Measurements from ENCODE around the gene CDH3. TPM values are rescaled to one million over a fixed set of nuclear protein-coding genes. Genes with fewer than 3 reads are reported as not detected.

CDH3 gene
- total and polyA plus RNA-seq, 4 donors, result 6.4 to 89.4 (median 15.8) TPM

- no peak for DNase-seq
- H3K9ac ChIP-seq (ENCODE audit: insufficient read depth in 1 of 2, low read length in 2 of 2), result no peak overlapping the region
- H3K4me1 ChIP-seq (ENCODE audit: control insufficient read depth in 5 of 5, insufficient read depth in 5 of 5, low read length in 5 of 5), result peaks cover 0 to 4% (median 0%) of the 10 kb centered on the region in 5 donors
- no peak overlapping the region for H3K27ac ChIP-seq (ENCODE audit: low read depth in 1 of 2, low read length in 1 of 2)
- H3K36me3 ChIP-seq (ENCODE audit: control insufficient read depth in 4 of 4, insufficient read depth in 4 of 4, low read length in 4 of 4), result no peaks in the 10 kb centered on the region
- no peak for TF ChIP-seq CTCF (IDR thresholded peaks at IDR 0.05; ENCODE audit: control extremely low read depth, extremely low read depth)
- no peaks in the 10 kb centered on the region for H3K27me3 ChIP-seq (ENCODE audit: control insufficient read depth in 3 of 3, insufficient read depth in 3 of 3, low read length in 2 of 3)
- 55 to 75% methylated on average over 5 of the region's 5 CpGs for WGBS, 2 donors
- H3K4me3 ChIP-seq, result no peak overlapping the region
- no peak for ATAC-seq (ENCODE audit: insufficient read depth, low FRiP score)
- H3K9me3 ChIP-seq (ENCODE audit: control insufficient read depth in 4 of 4, insufficient read depth in 3 of 4, low read length in 3 of 4), result peaks cover 0 to 3% (median 0%) of the 10 kb centered on the region in 4 donors
Measured at GRCh38 chr16:68710211-68710610, 65.1 kb downstream of the CDH3 start.

- no peak overlapping the region for H3K9ac ChIP-seq (ENCODE audit: insufficient read depth in 1 of 2, low read length in 2 of 2)
- no peak for DNase-seq
- no peak for ATAC-seq (ENCODE audit: insufficient read depth, low FRiP score)
Measured at GRCh38 chr16:68711421-68712139, 66.5 kb downstream of the CDH3 start.

GRCh38 chr16:68713361-68713760 lies 68.3 kb downstream of the CDH3 start:
- Histone ChIP-seq H3K9me3 (ENCODE audit: control insufficient read depth in 4 of 4, insufficient read depth in 3 of 4, low read length in 3 of 4) (no peaks in the 10 kb centered on the region), H3K4me1 (ENCODE audit: control insufficient read depth in 5 of 5, insufficient read depth in 5 of 5, low read length in 5 of 5) (no peaks in the 10 kb centered on the region), H3K27ac (ENCODE audit: low read depth in 1 of 2, low read length in 1 of 2) (no peak overlapping the region), H3K9ac (ENCODE audit: insufficient read depth in 1 of 2, low read length in 2 of 2) (no peak overlapping the region), H3K27me3 (ENCODE audit: control insufficient read depth in 3 of 3, insufficient read depth in 3 of 3, low read length in 2 of 3) (no peaks in the 10 kb centered on the region), H3K36me3 (ENCODE audit: control insufficient read depth in 4 of 4, insufficient read depth in 4 of 4, low read length in 4 of 4) (no peaks in the 10 kb centered on the region), H3K4me3 (no peak overlapping the region)
- no peak for ATAC-seq (ENCODE audit: insufficient read depth, low FRiP score)
- TF ChIP-seq CTCF (IDR thresholded peaks at IDR 0.05; ENCODE audit: control extremely low read depth, extremely low read depth), result no peak
- DNase-seq, result peak in 1 of 3 donors; percentile 24
- WGBS, 2 donors, result 50 to 66% methylated on average over 6 of the region's 6 CpGs

More at GRCh38 chr16:68711421-68712139, 66.5 kb downstream of the CDH3 start:
- peaks cover 0 to 4% (median 0%) of the 10 kb centered on the region in 5 donors for H3K4me1 ChIP-seq (ENCODE audit: control insufficient read depth in 5 of 5, insufficient read depth in 5 of 5, low read length in 5 of 5)
- no peak for TF ChIP-seq CTCF (IDR thresholded peaks at IDR 0.05; ENCODE audit: control extremely low read depth, extremely low read depth)
- no peaks in the 10 kb centered on the region for H3K36me3 ChIP-seq (ENCODE audit: control insufficient read depth in 4 of 4, insufficient read depth in 4 of 4, low read length in 4 of 4)
- WGBS, 2 donors, result 32 to 56% methylated on average over 14 of the region's 14 CpGs
- no peak overlapping the region for H3K4me3 ChIP-seq
- no peak overlapping the region for H3K27ac ChIP-seq (ENCODE audit: low read depth in 1 of 2, low read length in 1 of 2)
- no peaks in the 10 kb centered on the region for H3K27me3 ChIP-seq (ENCODE audit: control insufficient read depth in 3 of 3, insufficient read depth in 3 of 3, low read length in 2 of 3)
- H3K9me3 ChIP-seq (ENCODE audit: control insufficient read depth in 4 of 4, insufficient read depth in 3 of 4, low read length in 3 of 4), result peaks cover 0 to 3% (median 0%) of the 10 kb centered on the region in 4 donors
